Mucosa of rectum (tissue), 2 donors: Measurements from ENCODE around the gene ETV5.

Experiments
- H3K27ac ChIP-seq, 2 donors: one replicate each; pipeline ENCODE4 v1.7.0; 2013; ENCODE audit warnings: inconsistent platforms in 2 of 2, low read depth in 2 of 2, low read length in 2 of 2
- H3K27me3 ChIP-seq, 2 donors: one replicate each; pipeline ENCODE4 v1.7.0; 2013; ENCODE audit warnings: low read length in 2 of 2; ENCODE audit not compliant: control insufficient read depth in 2 of 2, insufficient read depth in 2 of 2
- H3K36me3 ChIP-seq, 2 donors: one replicate each; pipeline ENCODE4 v1.7.0; 2013; ENCODE audit warnings: low read length in 2 of 2; ENCODE audit not compliant: control insufficient read depth in 2 of 2, insufficient read depth in 2 of 2
- H3K4me1 ChIP-seq, 2 donors: one replicate each; pipeline ENCODE4 v1.7.0; 2013; ENCODE audit warnings: low read length in 2 of 2, mild to moderate bottlenecking in 1 of 2; ENCODE audit not compliant: control insufficient read depth in 2 of 2, insufficient read depth in 2 of 2
- H3K4me3 ChIP-seq, 2 donors: one replicate each; pipeline ENCODE4 v1.7.0; 2013; ENCODE audit warnings: low read length in 2 of 2
- H3K9ac ChIP-seq, 2 donors: one replicate each; pipeline ENCODE4 v1.7.0; 2013; ENCODE audit warnings: low read length in 2 of 2, low read depth in 1 of 2, mild to moderate bottlenecking in 1 of 2
- H3K9me3 ChIP-seq, 2 donors: one replicate each; pipeline ENCODE4 v1.7.0; 2013; ENCODE audit warnings: low read length in 2 of 2; ENCODE audit not compliant: control insufficient read depth in 2 of 2
- donor health status: healthy.
- donor health status: Normal muscosa, but diverticular disease.

The ETV5 gene

DNA sequence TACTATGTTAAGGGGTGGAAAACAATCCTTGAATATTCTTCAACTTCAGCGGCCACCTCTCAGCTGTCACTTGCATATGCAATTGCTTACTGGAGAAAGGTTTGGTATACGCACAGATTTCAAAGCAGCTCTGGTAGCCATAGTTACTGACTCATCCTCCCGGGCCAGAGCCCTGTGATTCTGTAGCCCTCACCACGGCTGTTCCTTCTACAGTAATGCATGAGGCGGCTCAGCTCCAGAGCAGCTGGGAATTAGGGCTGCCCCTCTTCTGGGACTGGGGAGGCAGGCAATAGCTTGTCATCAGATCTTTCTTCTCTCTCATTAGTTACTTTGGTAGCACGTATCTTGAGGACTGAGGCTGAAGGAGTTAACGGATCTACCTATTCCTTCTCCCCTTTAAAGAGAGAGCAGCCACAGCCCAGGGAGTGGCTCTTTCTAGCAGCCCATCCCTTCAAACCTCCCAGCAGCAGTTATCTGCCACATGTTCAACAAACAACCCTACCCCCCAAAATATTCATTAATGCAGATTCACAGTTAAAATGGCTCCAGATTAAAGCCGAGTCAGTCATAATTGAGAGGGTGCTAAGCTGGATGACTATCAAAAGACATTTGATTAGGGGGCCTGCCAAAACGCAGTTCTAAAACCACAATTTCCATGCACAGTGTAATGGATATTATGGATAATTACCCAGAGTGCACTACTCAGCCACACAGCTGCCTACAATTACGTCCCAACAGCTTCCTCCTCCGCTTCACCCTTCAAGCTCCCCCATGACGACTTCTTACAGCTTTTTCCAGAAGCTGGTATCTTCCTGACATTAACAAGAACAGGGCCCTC lies 54.7 kb downstream of the ETV5 start:
- Histone ChIP-seq H3K27me3 (peaks cover 2 to 5% of the 10 kb centered on the region in 2 donors), H3K4me1 (peaks cover 5% of the 10 kb centered on the region in 2 donors), H3K27ac (peak overlapping the region in 1 of 2 donors; percentile 32), H3K9me3 (no peaks in the 10 kb centered on the region), H3K36me3 (peaks cover 0 to 3% of the 10 kb centered on the region in 2 donors), H3K9ac (no peak overlapping the region), H3K4me3 (peak overlapping the region in 1 of 2 donors; percentile 20)

DNA sequence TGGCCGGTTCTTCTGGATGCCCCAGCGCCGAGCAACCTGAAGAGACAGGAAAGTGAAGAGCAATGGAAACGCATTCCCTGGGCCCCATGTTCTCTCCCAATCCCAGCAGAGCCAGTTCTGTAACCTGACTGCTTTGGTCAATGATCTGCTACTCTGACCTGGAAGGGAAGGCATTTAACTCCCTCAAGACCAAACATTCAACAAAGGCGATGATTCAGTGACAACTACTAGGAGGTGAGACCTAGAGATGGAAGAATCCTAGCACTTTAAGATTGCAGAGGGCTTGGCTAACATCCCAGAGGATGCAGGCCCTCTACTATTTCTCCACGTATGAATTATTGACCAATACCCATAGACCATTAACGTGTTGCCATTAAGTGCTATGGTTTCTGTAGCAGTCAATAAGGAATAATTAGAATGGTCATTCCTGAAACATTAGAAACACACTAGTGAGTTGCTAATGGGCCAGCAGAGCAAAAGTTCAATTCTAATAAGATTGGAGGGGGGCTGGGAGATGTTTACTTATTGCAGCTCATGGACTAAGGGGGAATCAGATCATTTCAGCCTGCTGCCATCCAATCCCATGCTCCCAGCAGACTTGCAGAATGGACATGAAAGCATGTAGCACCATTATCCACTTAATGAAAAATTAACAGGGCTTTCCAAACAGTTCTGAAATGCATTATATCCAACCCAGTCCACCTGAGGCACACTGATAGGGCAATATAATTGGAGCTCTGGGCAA lies 56.6 kb downstream of the ETV5 start:
- H3K9me3 ChIP-seq = no peaks in the 10 kb centered on the region
- peaks cover 0 to 3% of the 10 kb centered on the region in 2 donors for H3K36me3 ChIP-seq

DNA sequence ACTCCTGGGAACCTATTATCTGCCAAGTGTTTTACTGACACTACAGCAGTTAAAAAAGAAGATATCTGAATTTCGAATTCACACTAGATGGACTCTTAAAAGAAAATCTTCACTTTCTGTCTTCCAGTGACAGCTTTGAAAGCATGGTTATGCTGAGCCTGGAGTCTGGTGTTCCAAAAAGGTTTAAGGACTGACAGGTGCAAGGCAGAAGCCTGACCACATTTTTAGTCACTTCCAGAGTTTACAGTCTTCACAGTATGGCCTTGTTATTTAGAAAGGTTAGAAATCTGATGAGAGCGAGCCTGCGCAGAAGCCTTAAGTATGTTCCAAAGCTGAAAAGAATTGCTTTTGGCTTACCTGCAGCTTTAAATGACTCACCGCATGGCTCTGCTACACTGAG lies 59.9 kb downstream of the ETV5 start:
- Histone ChIP-seq H3K4me3 (no peak overlapping the region), H3K27ac (no peak overlapping the region), H3K4me1 (peaks cover 0 to 4% of the 10 kb centered on the region in 2 donors), H3K27me3 (peaks cover under 1 to 15% of the 10 kb centered on the region in 2 donors), H3K36me3 (peaks cover 0 to 3% of the 10 kb centered on the region in 2 donors), H3K9ac (no peak overlapping the region), H3K9me3 (no peaks in the 10 kb centered on the region)

More for the DNA sequence above, 56.6 kb downstream of the ETV5 start:
- Histone ChIP-seq H3K4me3 (no peak overlapping the region), H3K4me1 (peaks cover 5% of the 10 kb centered on the region in 2 donors), H3K9ac (no peak overlapping the region), H3K27ac (no peak overlapping the region), H3K27me3 (peaks cover 0 to 5% of the 10 kb centered on the region in 2 donors)

DNA sequence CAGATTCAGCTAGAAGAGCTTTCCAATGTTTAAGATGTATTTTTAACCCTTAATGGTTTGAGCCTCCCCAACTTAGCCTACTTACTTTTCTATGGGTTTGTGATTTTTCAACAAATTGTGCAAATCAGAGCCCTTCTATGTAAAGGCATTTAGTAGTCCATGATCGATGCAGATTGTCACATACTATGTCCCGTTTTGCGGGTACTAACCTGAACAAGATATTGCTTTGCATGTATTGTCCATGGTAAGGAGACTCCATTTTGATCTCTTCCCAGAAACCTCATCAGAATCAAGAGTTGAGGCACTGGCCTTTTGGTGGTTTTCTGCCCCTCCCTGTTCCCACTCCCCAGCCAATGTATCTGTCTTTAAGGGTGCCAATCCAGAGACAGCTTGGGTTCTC lies 60.8 kb downstream of the ETV5 start:
- Histone ChIP-seq H3K4me1 (no peaks in the 10 kb centered on the region), H3K9me3 (no peaks in the 10 kb centered on the region), H3K4me3 (no peak overlapping the region), H3K9ac (no peak overlapping the region), H3K36me3 (peaks cover 0 to 3% of the 10 kb centered on the region in 2 donors), H3K27me3 (peaks cover 10 to 15% of the 10 kb centered on the region in 2 donors), H3K27ac (no peak overlapping the region)

DNA sequence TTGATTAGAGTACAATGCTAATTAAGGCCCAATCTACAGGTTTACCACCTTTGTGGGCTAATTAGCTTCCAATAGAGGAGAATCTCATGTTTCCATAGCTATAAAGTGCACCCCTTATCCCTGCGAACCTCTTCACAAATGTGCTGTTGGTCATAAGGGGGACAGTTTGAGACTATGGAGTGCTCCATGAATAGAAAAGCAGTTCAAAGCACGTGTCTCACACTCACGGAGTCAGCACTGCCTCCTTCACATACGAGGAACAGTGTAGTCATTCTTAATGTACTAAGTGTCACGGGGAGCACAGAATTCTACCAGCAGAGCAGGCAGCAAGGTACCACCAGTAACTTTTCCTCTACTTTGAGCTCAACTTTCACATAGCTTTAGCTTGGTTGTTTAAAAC lies 62.1 kb downstream of the ETV5 start:
- Histone ChIP-seq H3K9me3 (no peaks in the 10 kb centered on the region), H3K4me3 (no peak overlapping the region), H3K4me1 (no peaks in the 10 kb centered on the region), H3K27ac (no peak overlapping the region), H3K27me3 (peaks cover 10 to 18% of the 10 kb centered on the region in 2 donors), H3K9ac (no peak overlapping the region), H3K36me3 (peaks cover 0 to 3% of the 10 kb centered on the region in 2 donors)

DNA sequence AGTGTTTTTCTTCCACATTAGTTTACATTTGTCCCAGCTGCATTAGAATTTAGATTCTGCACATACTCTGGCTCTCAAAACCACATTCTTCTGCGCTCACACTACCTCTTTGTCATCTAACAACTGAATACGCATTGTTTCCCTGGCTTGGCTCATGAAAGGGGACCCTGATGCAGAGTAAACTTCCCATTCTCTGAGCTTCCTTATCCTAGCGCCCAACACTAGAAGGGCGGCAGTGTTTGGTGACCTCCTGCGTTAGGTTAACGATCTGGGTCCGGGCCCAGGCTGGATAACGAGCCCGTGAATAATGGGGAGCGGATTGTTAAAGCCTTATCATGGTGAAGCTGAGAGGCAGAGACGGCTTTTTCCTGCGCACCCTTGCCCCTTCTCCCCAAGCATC lies 63.9 kb downstream of the ETV5 start:
- peaks cover 10 to 15% of the 10 kb centered on the region in 2 donors for H3K27me3 ChIP-seq
- H3K4me1 ChIP-seq = no peaks in the 10 kb centered on the region
- H3K4me3 ChIP-seq = no peak overlapping the region
- no peak overlapping the region for H3K27ac ChIP-seq
- H3K9me3 ChIP-seq = no peaks in the 10 kb centered on the region
- no peak overlapping the region for H3K9ac ChIP-seq
- H3K36me3 ChIP-seq = no peaks in the 10 kb centered on the region

DNA sequence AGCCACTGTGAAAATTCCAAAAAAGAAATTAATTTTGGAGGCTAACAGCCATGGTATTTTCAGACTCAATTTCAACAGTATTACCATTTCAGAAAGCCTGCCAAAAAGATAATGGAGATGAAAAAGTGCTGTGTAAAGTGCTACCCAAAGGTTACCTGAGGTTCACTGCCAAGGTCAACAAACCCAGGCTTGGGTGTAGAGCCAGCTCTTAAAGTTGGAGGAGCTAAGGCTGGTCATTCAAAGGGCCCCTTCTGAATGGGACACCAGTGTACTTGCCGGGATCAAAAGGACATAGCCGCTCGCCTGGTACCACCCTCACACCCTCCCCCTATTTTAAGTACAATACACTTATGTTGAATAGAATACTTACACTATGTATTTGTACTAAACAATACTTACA lies 64.5 kb downstream of the ETV5 start:
- Histone ChIP-seq H3K9me3 (no peaks in the 10 kb centered on the region), H3K27ac (no peak overlapping the region), H3K9ac (no peak overlapping the region), H3K27me3 (peaks cover 10 to 15% of the 10 kb centered on the region in 2 donors), H3K4me3 (no peak overlapping the region), H3K4me1 (no peaks in the 10 kb centered on the region), H3K36me3 (no peaks in the 10 kb centered on the region)

DNA sequence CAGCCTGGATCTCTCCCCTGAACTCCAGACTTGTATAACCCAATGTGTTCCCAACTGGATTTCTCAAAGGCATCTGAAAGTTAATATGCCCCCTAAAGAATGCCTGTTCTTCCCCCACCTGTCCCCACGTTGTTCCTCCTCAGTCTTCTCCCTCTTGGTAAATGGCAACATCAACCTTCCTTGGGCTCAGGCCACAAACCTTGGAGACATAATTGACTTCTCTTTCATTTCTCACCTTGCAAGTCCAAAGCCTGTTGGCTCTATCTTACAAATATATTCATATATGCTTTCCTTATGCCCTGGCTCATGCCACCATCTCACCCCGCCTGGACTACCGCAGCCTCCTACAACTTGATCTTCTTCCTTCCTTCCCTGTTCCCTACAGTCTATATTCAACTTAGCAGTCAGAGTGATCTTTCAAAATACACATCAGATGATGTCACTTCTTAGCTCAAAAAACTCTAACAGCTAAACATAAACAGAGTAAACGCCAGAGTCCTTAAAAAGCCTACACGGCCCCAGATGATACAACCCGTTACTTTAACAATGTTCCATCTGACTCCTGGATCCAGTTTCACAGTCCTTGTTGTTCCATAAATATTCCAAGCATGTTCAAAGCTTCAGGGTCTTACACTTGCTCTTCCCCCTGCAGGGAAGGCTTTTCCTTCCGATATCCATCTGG lies 66.2 kb downstream of the ETV5 start:
- H3K27me3 ChIP-seq = peaks cover 10 to 15% of the 10 kb centered on the region in 2 donors
- H3K27ac ChIP-seq = no peak overlapping the region
- no peak overlapping the region for H3K9ac ChIP-seq
- H3K4me3 ChIP-seq = no peak overlapping the region
- H3K9me3 ChIP-seq = peaks cover 0 to 2% of the 10 kb centered on the region in 2 donors
- no peaks in the 10 kb centered on the region for H3K4me1 ChIP-seq
- H3K36me3 ChIP-seq = no peaks in the 10 kb centered on the region

DNA sequence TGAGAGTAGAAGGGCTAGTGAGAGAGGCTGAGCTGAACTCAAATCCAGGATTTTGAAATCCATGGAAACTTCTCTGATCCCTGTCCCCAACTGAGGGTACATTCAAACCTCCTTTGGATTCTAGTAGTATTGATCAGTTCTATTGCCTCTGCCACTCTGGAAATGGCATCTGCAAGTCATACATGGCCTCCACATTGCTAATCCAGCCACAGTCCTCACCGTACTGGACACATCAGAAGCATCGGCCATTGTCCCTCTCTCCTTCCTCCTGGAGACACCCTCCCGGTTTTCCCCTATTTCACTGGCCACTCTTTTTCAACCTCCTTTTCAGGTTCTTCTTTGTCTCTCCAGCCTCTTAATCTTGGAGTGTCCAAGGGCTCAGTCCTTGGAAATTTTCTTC lies 66.9 kb downstream of the ETV5 start:
- peaks cover 10 to 15% of the 10 kb centered on the region in 2 donors for H3K27me3 ChIP-seq
- H3K9ac ChIP-seq = no peak overlapping the region
- no peaks in the 10 kb centered on the region for H3K36me3 ChIP-seq
- no peak overlapping the region for H3K27ac ChIP-seq
- no peak overlapping the region for H3K4me3 ChIP-seq
- H3K4me1 ChIP-seq = no peaks in the 10 kb centered on the region
- H3K9me3 ChIP-seq = peaks cover 0 to 2% of the 10 kb centered on the region in 2 donors

DNA sequence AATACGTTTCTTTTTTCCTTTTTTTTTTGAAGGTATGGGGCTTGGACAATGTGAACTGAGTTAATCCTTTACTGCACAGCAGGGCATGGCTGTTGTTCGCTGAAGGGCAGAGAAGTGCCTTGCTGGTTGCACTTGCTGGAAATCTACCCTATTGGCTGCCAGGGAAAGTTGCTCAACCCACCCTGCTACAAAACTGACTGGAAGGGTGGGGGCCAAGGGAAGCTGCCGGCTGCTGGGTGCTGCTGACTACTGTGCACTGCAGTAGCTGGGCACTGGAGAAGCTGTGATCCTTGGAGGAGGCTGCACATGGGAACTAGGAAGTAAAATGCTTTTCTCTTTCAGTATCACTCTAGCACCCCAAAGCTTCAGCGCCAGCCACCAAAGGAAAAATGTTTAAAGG lies 70.5 kb downstream of the ETV5 start:
- Histone ChIP-seq H3K36me3 (no peaks in the 10 kb centered on the region), H3K9ac (no peak overlapping the region), H3K27me3 (peaks cover 3% of the 10 kb centered on the region in 2 donors), H3K4me3 (no peak overlapping the region), H3K9me3 (peaks cover 0 to 2% of the 10 kb centered on the region in 2 donors), H3K27ac (no peak overlapping the region), H3K4me1 (no peaks in the 10 kb centered on the region)
